HG02938 (cell line): Measurements from ENCODE around the gene POU2F3.

Source experiments
- ATAC-seq: cut with Tn5 transposase; IDR thresholded peaks from one replicate; pipeline ENCODE4 v1.9.1; 2021; ENCODE audit warnings: mild to moderate bottlenecking, moderate library complexity; ENCODE audit not compliant: unreplicated experiment

The POU2F3 gene

GRCh38 chr11:120224972-120225909 lies 14.7 kb upstream of the POU2F3 start:
- ATAC-seq, result no peak

- no peak for ATAC-seq
Measured at GRCh38 chr11:120226242-120226641, 13.7 kb upstream of the POU2F3 start.

- no peak for ATAC-seq
Measured at GRCh38 chr11:120226714-120227113, 13.2 kb upstream of the POU2F3 start.

- ATAC-seq, result no peak
Measured at GRCh38 chr11:120227228-120227852, 12.6 kb upstream of the POU2F3 start.

GRCh38 chr11:120228794-120229384 lies 11.1 kb upstream of the POU2F3 start:
- ATAC-seq, result no peak

- ATAC-seq, result no peak
Measured at GRCh38 chr11:120229451-120230424, 10.2 kb upstream of the POU2F3 start.

GRCh38 chr11:120230433-120231071 lies 9.4 kb upstream of the POU2F3 start:
- ATAC-seq, result no peak

GRCh38 chr11:120231963-120232362 lies 8.0 kb upstream of the POU2F3 start:
- ATAC-seq, result no peak

- ATAC-seq, result no peak
Measured at GRCh38 chr11:120233207-120233803, 6.6 kb upstream of the POU2F3 start.

GRCh38 chr11:120235024-120235628 lies 4.8 kb upstream of the POU2F3 start:
- ATAC-seq, result no peak

GRCh38 chr11:120236169-120237107 lies 3.5 kb upstream of the POU2F3 start:
- ATAC-seq, result no peak

- ATAC-seq, result no peak
Measured at GRCh38 chr11:120238968-120239620, 846 bp upstream of the POU2F3 start.

GRCh38 chr11:120240866-120241265 lies 926 bp downstream of the POU2F3 start:
- ATAC-seq, result no peak

- ATAC-seq, result no peak
Measured at GRCh38 chr11:120241277-120241676, 1.3 kb downstream of the POU2F3 start.

GRCh38 chr11:120243221-120243620 lies 3.3 kb downstream of the POU2F3 start:
- ATAC-seq, result no peak

GRCh38 chr11:120244476-120245365 lies 4.8 kb downstream of the POU2F3 start:
- no peak for ATAC-seq

GRCh38 chr11:120245434-120245833 lies 5.5 kb downstream of the POU2F3 start:
- ATAC-seq, result no peak
